Fibroblast of mammary gland (primary cell): Measurements from ENCODE around the gene NRSN2.

Source experiments
- DNase-seq: peaks from one replicate; pipeline ENCODE4 v3.0.0-alpha.2; 2010; ENCODE audit warnings: low read depth
- H3K4me3 ChIP-seq: 2 replicates; pipeline ENCODE4 v1.5.1; 2011; ENCODE audit warnings: low read depth, mild to moderate bottlenecking, low read length, moderate library complexity; ENCODE audit not compliant: control insufficient read depth
- TF ChIP-seq, protein P1 (sequence below): conservative IDR thresholded peaks from 2 replicates; pipeline ENCODE4 v1.5.1; 2011; ENCODE audit warnings: low read depth, low read length, inconsistent platforms; ENCODE audit not compliant: control insufficient read depth, insufficient read depth

NRSN2 gene

GRCh38 chr20:364905-365794 lies 18.2 kb downstream of the NRSN2 start:
- peak; percentile 57 for DNase-seq
- TF ChIP-seq, protein P1, sequence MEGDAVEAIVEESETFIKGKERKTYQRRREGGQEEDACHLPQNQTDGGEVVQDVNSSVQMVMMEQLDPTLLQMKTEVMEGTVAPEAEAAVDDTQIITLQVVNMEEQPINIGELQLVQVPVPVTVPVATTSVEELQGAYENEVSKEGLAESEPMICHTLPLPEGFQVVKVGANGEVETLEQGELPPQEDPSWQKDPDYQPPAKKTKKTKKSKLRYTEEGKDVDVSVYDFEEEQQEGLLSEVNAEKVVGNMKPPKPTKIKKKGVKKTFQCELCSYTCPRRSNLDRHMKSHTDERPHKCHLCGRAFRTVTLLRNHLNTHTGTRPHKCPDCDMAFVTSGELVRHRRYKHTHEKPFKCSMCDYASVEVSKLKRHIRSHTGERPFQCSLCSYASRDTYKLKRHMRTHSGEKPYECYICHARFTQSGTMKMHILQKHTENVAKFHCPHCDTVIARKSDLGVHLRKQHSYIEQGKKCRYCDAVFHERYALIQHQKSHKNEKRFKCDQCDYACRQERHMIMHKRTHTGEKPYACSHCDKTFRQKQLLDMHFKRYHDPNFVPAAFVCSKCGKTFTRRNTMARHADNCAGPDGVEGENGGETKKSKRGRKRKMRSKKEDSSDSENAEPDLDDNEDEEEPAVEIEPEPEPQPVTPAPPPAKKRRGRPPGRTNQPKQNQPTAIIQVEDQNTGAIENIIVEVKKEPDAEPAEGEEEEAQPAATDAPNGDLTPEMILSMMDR, result no peak
- no peak overlapping the region for H3K4me3 ChIP-seq

DNA sequence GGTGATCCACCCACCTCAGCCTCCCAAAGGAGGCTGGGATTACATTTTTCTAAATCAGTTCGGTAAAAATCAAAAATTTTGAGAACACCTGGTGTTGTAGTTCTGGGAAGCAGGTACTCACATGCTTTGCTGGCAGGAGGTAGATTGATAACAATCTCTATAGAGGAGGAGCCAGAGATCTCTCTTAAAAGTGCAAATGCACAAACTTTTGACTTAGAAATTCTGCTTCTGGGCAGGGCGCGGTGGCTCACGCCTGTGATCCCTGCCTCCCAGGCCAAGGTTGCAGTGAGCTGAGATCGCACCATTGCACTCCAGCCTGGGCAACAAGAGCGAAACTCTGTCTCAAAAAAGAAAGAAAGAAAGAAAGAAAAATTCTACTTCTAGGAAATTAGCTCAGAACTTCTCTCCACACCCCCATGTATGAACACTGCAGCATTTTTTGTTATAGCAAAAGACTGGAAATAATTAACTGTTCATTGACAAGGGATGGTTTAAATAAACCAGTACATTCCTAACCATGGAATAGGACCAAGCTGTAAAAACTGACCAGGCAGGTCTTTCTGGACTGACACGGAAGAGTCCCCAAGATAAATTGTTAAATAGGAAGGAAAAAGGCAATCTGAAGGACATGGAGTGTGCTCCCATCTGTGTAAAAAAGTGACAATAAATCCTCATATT lies 19.3 kb downstream of the NRSN2 start:
- DNase-seq, result no peak
- TF ChIP-seq, protein P1, result no peak
- no peak overlapping the region for H3K4me3 ChIP-seq

GRCh38 chr20:366719-367485 lies 20.0 kb downstream of the NRSN2 start:
- TF ChIP-seq, protein P1, result no peak
- no peak overlapping the region for H3K4me3 ChIP-seq
- no peak for DNase-seq

DNA sequence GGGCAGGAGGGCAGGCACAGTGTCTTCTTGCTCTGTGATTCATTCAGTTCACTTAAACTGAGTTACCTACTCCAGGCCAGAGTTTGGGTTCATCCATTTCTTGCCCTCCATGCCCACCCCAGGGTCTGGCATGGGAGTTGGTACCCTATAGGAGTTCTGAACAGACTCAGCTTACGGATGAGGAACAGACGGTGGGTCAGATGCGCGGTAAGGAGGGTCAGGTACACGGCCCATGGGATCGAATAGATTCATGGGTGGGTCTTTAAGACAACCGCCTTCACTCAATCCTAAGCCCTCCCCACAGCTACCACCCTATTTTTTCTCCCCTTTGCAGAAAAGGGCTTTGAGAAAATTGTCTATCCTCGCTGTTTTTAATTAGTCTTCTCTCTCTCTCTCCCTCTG lies 20.6 kb downstream of the NRSN2 start:
- DNase-seq, result no peak
- TF ChIP-seq, protein P1, result no peak
- H3K4me3 ChIP-seq, result no peak overlapping the region

- H3K4me3 ChIP-seq, result no peak overlapping the region
- no peak for DNase-seq
- TF ChIP-seq, protein P1, result no peak
These were observed 22.0 kb downstream of the NRSN2 start for GRCh38 chr20:368915-369314.

DNA sequence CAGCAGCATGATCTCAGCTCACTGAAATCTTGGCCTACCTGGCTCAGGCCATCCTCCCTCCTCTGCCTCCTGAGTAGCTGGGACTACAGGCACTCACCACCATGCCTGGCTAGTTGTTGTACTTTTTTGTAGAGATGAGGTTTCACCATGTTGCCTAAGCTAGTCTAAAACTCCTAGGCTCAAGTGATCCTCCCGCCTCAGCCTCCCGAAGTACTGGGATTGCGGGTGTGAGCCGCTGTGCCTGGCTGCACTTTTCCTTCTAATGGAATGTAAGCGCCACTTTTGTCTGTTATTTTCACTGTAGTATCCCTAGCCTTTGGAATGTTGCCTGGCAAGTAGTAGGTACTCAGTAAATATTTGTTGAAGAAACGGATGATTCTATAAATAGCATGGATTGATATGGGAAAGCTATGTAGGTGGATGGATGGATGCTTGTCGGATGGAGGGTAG lies 23.3 kb downstream of the NRSN2 start:
- no peak overlapping the region for H3K4me3 ChIP-seq
- no peak for DNase-seq
- TF ChIP-seq, protein P1, result no peak
